HFFc6 (cell line): ENCODE measurements around the gene THAP7. TPM values are rescaled to one million over a fixed set of nuclear protein-coding genes. Genes with fewer than 3 reads are reported as not detected.

Source experiments
- DNase-seq: peaks from one replicate; pipeline ENCODE4 v3.0.0-alpha.2; 2018
- H3K27ac Mint-ChIP-seq: 2 replicates; pipeline ENCODE4 v1.8.0; 2020; ENCODE audit warnings: mild to moderate bottlenecking, mixed read lengths
- H3K27me3 Mint-ChIP-seq: 2 replicates; pipeline ENCODE4 v1.8.0; 2021; ENCODE audit warnings: mild to moderate bottlenecking, moderate library complexity, mixed read lengths; ENCODE audit not compliant: insufficient read depth
- H3K36me3 Mint-ChIP-seq: 2 replicates; pipeline ENCODE4 v1.8.0; 2021; ENCODE audit warnings: low read depth, mixed read lengths
- H3K4me1 Mint-ChIP-seq: 2 replicates; pipeline ENCODE4 v1.8.0; 2020; ENCODE audit warnings: low read depth, mixed read lengths
- H3K4me3 Mint-ChIP-seq: 2 replicates; pipeline ENCODE4 v1.8.0; 2020; ENCODE audit warnings: mild to moderate bottlenecking, moderate library complexity, mixed read lengths
- H3K9me3 Mint-ChIP-seq: 2 replicates; pipeline ENCODE4 v1.8.0; 2020; ENCODE audit warnings: mild to moderate bottlenecking, mixed read lengths
- CTCF ChIP-seq: fragments of 200-600 bp; sonication (generic); IDR thresholded peaks from 2 replicates; pipeline ENCODE4 v1.5.0; 2021; ENCODE audit warnings: antibody characterized with exemption, mild to moderate bottlenecking
- total RNA-seq, 6 experiments: library from RNA; stranded (reverse); fragmentation: NEBNext Ultra II Directional; extraction: Animal tissue kit (Norgen Biotek cat#: 25700); gene quantifications; 2 replicates in 1 of 6; 3 replicates in 5 of 6; pipeline ENCODE4 v1.2.3, GENCODE V29; 2021

Gene THAP7
- total RNA-seq, 6 experiments from 2014 or later, result 17.8 to 23.1 (median 21.1) TPM

GRCh38 chr22:20970939-20971657, 30.8 kb downstream of the THAP7 start:
- Mint-ChIP-seq H3K27ac (no peak overlapping the region), H3K27me3 (peaks cover 5% of the 10 kb centered on the region), H3K36me3 (no peaks in the 10 kb centered on the region), H3K9me3 (no peaks in the 10 kb centered on the region), H3K4me1 (peaks cover 6% of the 10 kb centered on the region; the same call in 1 of the 2 replicates), H3K4me3 (no peak overlapping the region)
- DNase-seq, result no peak
- TF ChIP-seq CTCF, result no peak

GRCh38 chr22:20968281-20968977, 33.5 kb downstream of the THAP7 start:
- H3K4me3 Mint-ChIP-seq, result no peak overlapping the region
- no peak for DNase-seq
- peaks cover 11% of the 10 kb centered on the region for H3K4me1 Mint-ChIP-seq
- no peak for TF ChIP-seq CTCF
- no peaks in the 10 kb centered on the region for H3K36me3 Mint-ChIP-seq
- H3K27ac Mint-ChIP-seq, result no peak overlapping the region
- no peaks in the 10 kb centered on the region for H3K9me3 Mint-ChIP-seq
- peaks cover 9% of the 10 kb centered on the region for H3K27me3 Mint-ChIP-seq

GRCh38 chr22:20967697-20968211, 34.2 kb downstream of the THAP7 start:
- H3K4me3 Mint-ChIP-seq, result no peak overlapping the region
- H3K27ac Mint-ChIP-seq, result no peak overlapping the region
- DNase-seq, result no peak
- H3K4me1 Mint-ChIP-seq, result peaks cover 11% of the 10 kb centered on the region
- H3K27me3 Mint-ChIP-seq, result peaks cover 9% of the 10 kb centered on the region
- H3K36me3 Mint-ChIP-seq, result no peaks in the 10 kb centered on the region
- H3K9me3 Mint-ChIP-seq, result no peaks in the 10 kb centered on the region
- no peak for TF ChIP-seq CTCF

GRCh38 chr22:20966883-20967696, 34.8 kb downstream of the THAP7 start, which contains the start of gene AIFM3:
AIFM3 (plus strand) TSS chr22:20967255; CDS start chr22:20967945, 690 bp downstream.
- Mint-ChIP-seq H3K4me3 (no peak within 1 kb of the TSS), H3K36me3 (no peaks in the 10 kb centered on the region), H3K27me3 (peaks cover 9% of the 10 kb centered on the region), H3K9me3 (no peaks in the 10 kb centered on the region), H3K27ac (no peak within 1 kb of the TSS), H3K4me1 (peaks cover 5% of the 10 kb centered on the region; the same call in 1 of the 2 replicates)
- no peak for TF ChIP-seq CTCF
- no peak for DNase-seq
